NCI-H748 (cell line): Measurements from ENCODE around the gene C12orf75.
"Not testable (repeated sequence)": the region's sequence is repeated elsewhere in the genome, so short reads cannot be mapped to it uniquely, and the experiment has no call there.

Experiments used
- DNase-seq: peaks from one replicate; lab custom pipeline; 2025; ENCODE audit not compliant: unreplicated experiment; lab: John Stamatoyannopoulos, UW

The C12orf75 gene

DNA sequence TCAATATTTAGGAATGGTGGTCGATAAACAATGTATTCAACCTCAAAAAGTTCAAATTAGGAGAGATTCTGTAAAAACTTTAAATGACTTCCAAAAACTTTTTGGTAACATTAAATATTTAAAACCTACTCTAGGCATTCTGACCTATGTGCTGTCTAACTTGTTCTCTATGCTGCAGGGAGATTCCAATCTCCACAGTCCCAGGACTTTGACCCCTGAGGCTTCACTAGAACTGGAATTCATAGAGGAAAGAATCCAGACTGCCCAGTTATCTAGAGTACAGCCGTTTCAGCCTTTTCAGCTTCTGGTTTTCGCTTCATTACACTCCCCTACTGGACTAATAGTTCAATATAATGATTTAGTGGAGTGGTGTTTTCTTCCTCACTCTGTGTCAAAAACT is 21.1 kb upstream of the C12orf75 start:
- DNase-seq: not testable (repeated sequence)

- not testable (repeated sequence) for DNase-seq
These were observed 19.9 kb upstream of the C12orf75 start for GRCh38 chr12:105310476-105311085.

DNA sequence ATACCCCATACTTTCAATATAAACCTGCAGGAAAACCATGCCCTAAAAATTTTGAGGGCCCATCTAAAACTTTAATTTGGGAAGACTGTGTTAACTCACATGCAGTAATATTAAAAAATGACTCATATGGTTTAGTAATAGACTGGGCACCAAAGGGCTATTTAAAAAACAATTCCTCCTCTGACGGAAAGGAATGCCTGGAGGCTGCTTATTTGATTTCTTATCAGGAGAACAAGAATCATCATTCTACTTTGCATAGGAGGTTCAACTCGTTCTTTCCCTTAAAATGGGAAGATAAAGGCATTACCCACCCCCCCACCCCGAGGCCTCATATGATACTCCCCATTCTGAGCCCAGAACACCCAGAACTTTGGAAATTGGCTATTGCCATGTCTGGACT is 18.6 kb upstream of the C12orf75 start:
- DNase-seq: not testable (repeated sequence)

DNA sequence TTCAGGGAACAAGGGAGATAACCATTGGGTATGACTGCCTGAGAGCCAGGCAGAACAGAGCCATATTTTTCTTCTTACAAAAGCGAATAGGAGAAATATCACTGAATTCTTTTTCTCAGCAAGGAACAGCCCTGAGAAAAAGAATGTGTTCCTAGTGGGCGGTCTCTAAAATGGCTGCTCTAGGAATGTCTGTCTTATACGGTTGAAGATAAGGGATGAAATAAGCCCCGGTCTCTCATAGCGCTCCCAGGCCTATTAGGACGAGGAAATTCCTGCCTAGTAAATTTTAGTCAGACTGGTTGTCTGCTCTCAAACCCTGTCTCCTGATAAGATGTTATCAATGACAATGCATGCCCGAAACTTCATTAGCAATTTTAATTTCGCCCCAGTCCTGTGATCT is 16.7 kb upstream of the C12orf75 start:
- DNase-seq: not testable (repeated sequence)

DNA sequence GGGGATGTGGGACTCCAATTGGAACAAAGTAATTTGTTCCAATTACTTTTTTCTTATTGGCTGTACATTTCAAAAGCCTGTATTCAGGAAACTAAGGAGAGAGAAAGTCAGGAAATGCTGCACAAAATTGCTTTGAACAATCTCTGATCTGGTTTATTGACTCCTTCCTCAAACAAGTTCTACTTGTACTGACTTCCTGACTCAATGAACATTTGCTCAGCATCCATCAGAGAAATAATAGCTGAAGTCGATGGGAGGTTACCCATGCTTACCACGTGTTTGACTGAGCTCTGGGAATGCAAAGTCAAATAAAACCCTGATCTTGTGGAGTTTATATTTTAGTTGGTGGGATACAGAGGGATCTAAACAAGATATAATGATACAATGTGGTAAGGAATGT is 15.4 kb upstream of the C12orf75 start:
- DNase-seq: no peak

DNA sequence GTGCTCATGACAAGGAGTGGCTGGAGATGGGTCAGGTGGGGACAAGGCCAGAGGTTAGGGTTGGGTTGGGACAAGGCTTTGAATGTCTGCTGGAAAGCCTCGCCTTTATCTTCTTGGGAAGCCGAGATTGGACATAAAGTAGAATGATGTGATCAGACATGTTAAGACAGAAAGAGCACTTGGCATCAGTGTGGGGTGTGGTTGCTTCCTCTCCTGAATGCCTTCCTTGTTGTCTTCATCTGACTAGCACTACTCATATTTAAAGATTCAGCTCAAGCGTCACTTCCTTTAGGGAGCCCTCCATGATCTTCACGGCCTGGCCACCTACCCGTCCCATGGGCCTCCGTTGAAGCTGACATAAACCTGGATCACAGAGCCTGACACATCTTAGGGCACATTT is 14.8 kb upstream of the C12orf75 start:
- DNase-seq: no peak

GRCh38 chr12:105316931-105317852 is 13.3 kb upstream of the C12orf75 start:
- peak; percentile 30 for DNase-seq

GRCh38 chr12:105317942-105318621 is 12.4 kb upstream of the C12orf75 start:
- DNase-seq: peak; percentile 97

- no peak for DNase-seq
These were observed 11.6 kb upstream of the C12orf75 start for GRCh38 chr12:105318651-105319483.

DNA sequence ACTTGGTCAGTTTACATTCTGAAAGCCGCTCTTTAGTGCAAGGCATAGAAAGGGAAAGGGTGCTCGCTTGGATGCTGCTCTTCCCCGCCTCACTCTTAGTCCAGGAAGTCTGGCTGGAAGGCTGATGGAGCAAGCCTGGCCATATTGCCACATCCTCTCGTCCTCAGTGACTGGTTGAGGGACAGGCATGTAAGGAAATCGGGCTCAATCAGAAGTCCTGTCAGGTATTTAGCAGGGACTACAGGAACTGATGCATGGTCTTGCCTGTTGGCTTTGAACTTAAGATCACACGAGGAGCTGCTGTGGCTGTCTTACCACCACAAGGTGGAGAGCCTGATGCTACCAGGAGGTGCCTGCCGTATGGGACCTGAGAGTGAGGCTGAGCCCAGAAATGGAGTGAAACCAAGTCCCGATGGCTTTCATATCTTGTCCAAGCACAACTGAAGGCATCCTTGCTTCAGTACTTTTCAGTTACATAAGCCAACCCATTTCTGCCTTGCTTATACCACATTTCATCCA is 10.7 kb upstream of the C12orf75 start:
- DNase-seq: no peak

GRCh38 chr12:105321125-105321524 is 9.4 kb upstream of the C12orf75 start:
- DNase-seq: no peak

GRCh38 chr12:105322070-105322469 is 8.4 kb upstream of the C12orf75 start:
- no peak for DNase-seq

DNA sequence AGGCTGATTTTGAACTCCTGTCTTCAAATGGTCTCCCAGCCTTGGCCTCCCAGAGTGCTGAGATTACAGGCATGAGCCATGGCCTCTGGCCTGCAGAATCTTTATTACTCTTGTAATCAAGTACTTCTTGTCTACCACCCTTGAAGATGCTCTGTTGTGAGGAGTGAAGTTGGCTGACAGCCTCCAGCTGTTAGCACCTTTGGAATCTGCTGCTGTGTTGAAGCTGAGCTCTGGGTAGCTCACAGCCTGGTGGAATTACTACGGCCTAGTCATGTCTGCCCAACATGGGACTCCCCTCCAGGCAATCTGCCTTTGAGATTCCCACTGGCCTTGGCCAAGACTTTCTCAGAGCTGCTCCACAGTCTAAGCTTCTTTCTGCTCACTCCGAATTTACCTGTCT is 5.8 kb upstream of the C12orf75 start:
- no peak for DNase-seq

- DNase-seq: no peak
These were observed 5.4 kb upstream of the C12orf75 start for GRCh38 chr12:105325117-105325516.

DNA sequence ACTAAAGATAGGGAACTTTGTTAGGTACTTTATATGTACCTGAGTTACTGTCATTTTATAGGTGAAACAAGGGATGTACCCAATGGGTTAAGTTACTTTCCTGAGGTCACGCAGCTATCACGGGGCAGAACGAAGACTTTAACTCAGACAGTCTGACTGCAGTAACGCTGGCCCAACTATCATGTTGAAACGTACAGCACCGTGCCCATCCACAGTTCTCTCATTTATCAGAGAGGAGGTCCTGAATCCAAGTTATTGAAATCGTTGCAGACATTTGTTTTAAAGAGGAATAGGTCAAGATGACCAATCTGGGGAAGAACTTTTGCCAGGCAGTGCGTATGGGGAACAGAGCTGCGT is 587 bp upstream of the C12orf75 start:
- no peak for DNase-seq

DNA sequence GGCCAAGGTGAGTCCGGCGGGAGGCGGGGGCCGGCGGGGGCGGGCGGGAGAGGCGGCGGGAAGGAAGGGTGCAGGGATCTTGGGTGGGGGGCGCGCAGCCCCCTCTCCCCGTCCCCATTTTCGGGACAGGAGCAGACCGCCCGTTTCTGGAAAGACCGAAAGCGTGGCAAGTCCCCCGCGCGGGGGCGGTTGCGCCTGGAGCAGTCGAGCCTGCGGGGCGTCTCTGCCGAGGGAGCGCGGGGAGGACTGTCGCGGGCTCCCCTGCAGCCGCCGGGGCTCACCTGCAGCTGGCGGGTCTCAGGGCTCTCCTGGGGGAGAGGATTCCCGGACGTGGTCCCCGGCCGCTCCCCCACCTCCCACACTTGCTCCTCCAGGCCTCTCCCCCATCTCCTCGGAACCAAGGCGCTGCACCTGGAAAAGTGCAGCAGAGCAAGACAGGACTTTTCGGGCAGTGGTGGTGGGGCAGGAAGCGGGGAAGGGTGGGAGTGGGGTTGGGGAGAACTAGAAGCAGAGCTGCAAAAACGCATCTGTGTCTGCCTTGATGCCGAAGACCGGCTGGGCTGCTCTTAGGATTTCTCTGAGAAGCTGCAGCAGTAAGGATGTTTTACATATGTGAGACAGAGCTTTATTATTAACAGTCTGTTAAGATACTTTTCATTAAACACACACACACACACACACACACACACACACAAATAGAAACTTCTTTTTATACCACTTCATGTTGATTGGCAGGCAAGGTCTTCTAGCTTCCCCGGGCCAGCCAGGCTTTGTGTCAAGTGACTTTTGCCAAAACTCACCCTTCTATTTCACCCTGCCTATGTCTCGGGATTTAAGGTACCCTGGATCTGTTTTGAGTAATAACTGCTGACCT is 677 bp downstream of the C12orf75 start:
- peak; percentile 67 for DNase-seq

DNA sequence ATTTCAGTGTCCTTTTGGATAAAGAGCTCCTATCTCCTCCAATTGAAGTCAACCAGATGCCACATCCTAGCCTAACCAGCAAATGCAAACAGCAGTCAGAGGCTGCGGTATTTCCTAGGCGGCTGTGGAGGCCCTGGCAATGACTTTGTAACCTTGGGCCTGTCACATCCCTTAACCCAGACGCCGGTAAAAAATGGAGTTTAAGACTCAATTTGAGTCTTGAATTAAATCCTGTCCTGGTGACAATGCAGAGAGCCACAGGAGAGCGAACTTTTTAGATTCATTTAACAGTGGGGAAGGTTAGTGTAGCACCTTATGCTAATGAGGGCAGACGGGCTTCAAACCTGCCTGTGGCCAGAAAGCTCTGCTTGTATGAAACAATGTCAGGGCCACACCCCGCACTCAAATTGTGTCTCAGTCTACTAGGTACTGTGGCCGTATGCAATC is 1.3 kb downstream of the C12orf75 start:
- DNase-seq: peak; percentile 63

DNA sequence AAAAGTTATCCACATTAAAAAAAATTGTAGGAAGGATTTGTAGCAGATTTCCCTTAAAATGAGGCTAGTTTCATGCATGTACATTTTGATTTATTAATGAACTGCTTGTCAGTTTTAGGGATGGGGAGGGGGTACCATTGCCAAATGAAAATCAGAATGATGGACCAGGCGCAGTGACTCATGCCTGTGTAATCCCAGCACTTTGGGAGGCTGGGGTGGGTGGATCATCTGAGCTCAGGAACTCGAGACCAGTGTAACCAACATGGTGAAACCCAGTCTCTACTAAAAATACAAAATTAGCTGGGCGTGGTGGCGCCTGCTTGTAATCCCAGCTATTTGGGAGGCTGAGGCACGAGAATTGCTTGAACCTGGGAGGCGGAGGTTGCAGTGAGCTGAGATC is 1.8 kb downstream of the C12orf75 start:
- DNase-seq: not testable (repeated sequence)

DNA sequence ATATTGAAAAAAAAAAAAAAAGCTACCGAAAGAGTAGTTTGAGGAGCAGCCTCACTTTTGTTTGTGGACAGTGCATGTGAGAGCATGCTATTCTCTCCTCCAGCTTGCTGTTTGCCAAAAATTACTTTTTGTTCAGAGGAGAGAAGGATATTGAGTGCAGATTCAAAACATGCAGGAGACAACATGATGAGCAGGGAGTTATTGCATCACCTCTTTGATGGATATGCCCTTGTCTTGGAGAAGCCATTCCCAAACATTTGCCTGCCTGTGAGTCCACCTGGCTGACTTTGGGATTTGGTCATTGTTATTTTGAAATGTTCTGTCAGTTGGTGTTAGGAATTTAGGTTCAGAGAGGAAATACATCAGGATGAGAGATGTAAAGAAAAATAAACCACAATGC is 2.4 kb downstream of the C12orf75 start:
- DNase-seq: no peak

- no peak for DNase-seq
These were observed 3.5 kb downstream of the C12orf75 start for GRCh38 chr12:105334001-105334400.
